OCI-LY1 (cell line): ENCODE data around the gene SLC39A11.

Source experiments
- H2AFZ ChIP-seq: fragments of 200-600 bp; sonication (generic), shearing (Covaris generic); 2 replicates; pipeline ENCODE4 v1.6.0; 2014; ENCODE audit warnings: antibody characterized with exemption, mild to moderate bottlenecking, low read length
- H3F3A ChIP-seq: fragments of 200-600 bp; sonication (generic), shearing (Covaris generic); 2 replicates; pipeline ENCODE4 v1.6.0; 2014; ENCODE audit warnings: mild to moderate bottlenecking, antibody characterized with exemption, low read length, moderate library complexity; ENCODE audit not compliant: insufficient read depth
- H3K27ac ChIP-seq: fragments of 200-600 bp; sonication (generic); 2 replicates; pipeline ENCODE4 v1.5.1; 2014; ENCODE audit warnings: low read length, mixed run types, mild to moderate bottlenecking, low read depth; ENCODE audit not compliant: poor library complexity, severe bottlenecking
- H3K27me3 ChIP-seq: fragments of 200-600 bp; sonication (generic); 2 replicates; pipeline ENCODE4 v1.6.0; 2014; ENCODE audit warnings: antibody characterized with exemption, mild to moderate bottlenecking, low read length, moderate library complexity; ENCODE audit not compliant: insufficient read depth
- H3K36me3 ChIP-seq: fragments of 200-600 bp; sonication (generic); 2 replicates; pipeline ENCODE4 v1.6.1; 2014; ENCODE audit warnings: mild to moderate bottlenecking, antibody characterized with exemption, low read length, moderate library complexity, mixed read lengths; ENCODE audit not compliant: insufficient read depth
- H3K4me1 ChIP-seq: fragments of 200-600 bp; sonication (generic); 2 replicates; pipeline ENCODE4 v1.5.1; 2014; ENCODE audit warnings: mild to moderate bottlenecking, low read length, moderate library complexity; ENCODE audit not compliant: insufficient read depth, severe bottlenecking
- H3K4me2 ChIP-seq: fragments of 200-600 bp; sonication (generic), shearing (Covaris generic); 2 replicates; pipeline ENCODE4 v1.6.1; 2014; ENCODE audit warnings: low read length
- H3K4me3 ChIP-seq: fragments of 200-600 bp; sonication (generic); 2 replicates; pipeline ENCODE4 v1.5.1; 2014; ENCODE audit warnings: low read length, low read depth, mild to moderate bottlenecking, mixed read lengths; ENCODE audit not compliant: poor library complexity, severe bottlenecking
- H3K79me2 ChIP-seq: fragments of 200-600 bp; shearing (Covaris generic); 2 replicates; pipeline ENCODE4 v1.6.1; 2016; ENCODE audit warnings: mixed run types, low read length, mixed read lengths; ENCODE audit not compliant: insufficient read depth
- H3K9ac ChIP-seq: fragments of 200-600 bp; sonication (generic), shearing (Covaris generic); 2 replicates; pipeline ENCODE4 v1.6.1; 2014; ENCODE audit warnings: mild to moderate bottlenecking, low read length, mixed read lengths
- H3K9me2 ChIP-seq: fragments of 200-600 bp; sonication (generic), shearing (Covaris generic); 2 replicates; pipeline ENCODE4 v1.6.1; 2014; ENCODE audit warnings: low read depth, mild to moderate bottlenecking, low read length, mixed read lengths
- H3K9me3 ChIP-seq: fragments of 200-600 bp; shearing (Covaris generic); 2 replicates; pipeline ENCODE4 v1.6.1; 2014; ENCODE audit warnings: low read length, mixed read lengths
- H4K20me1 ChIP-seq: fragments of 200-600 bp; sonication (generic), shearing (Covaris generic); 2 replicates; pipeline ENCODE4 v1.6.0; 2016; ENCODE audit warnings: mild to moderate bottlenecking, low read length; ENCODE audit not compliant: insufficient read depth
- EZH2 ChIP-seq: fragments of 200-600 bp; sonication (generic), shearing (Covaris generic); IDR thresholded peaks from 2 replicates; pipeline ENCODE4 v1.8.0; 2017; ENCODE audit warnings: borderline replicate concordance, mixed run types, mild to moderate bottlenecking, antibody characterized with exemption, low read length, moderate library complexity, mixed read lengths
- TF ChIP-seq, protein P1 (sequence below): fragments of 200-600 bp; sonication (generic), shearing (Covaris generic); IDR thresholded peaks from 2 replicates; pipeline ENCODE4 v1.5.1; 2017; ENCODE audit warnings: mild to moderate bottlenecking, antibody characterized with exemption, low read length, moderate library complexity, mixed read lengths

The SLC39A11 gene

DNA sequence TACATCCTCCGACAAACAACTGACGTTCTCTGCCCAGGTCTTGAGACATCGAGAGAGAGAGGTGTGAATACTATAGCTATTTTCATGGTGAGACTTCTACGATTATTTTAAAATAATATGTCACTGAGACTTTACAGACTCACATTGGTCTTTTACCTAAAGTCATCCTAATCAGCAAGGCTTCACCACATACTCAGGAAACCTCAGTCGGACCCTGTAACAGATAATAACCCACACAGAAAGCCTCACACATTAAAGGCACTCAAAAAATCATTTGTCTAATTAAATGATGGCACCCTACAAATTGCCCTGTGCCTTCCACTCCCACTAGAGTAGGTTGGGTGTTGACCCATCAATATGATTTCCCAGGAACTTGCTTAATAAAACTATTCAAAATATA is 19.8 kb upstream of the SLC39A11 start:
- H3F3A ChIP-seq: no peaks in the 10 kb centered on the region
- H3K27me3 ChIP-seq: peaks cover 7% of the 10 kb centered on the region; the same call in 1 of the 2 replicates
- H3K4me3 ChIP-seq: no peak overlapping the region
- H3K9ac ChIP-seq: no peak overlapping the region
- no peaks in the 10 kb centered on the region for H4K20me1 ChIP-seq
- H3K36me3 ChIP-seq: no peaks in the 10 kb centered on the region; the same call in 1 of the 2 replicates
- no peak overlapping the region for H3K4me2 ChIP-seq
- TF ChIP-seq, protein P1, sequence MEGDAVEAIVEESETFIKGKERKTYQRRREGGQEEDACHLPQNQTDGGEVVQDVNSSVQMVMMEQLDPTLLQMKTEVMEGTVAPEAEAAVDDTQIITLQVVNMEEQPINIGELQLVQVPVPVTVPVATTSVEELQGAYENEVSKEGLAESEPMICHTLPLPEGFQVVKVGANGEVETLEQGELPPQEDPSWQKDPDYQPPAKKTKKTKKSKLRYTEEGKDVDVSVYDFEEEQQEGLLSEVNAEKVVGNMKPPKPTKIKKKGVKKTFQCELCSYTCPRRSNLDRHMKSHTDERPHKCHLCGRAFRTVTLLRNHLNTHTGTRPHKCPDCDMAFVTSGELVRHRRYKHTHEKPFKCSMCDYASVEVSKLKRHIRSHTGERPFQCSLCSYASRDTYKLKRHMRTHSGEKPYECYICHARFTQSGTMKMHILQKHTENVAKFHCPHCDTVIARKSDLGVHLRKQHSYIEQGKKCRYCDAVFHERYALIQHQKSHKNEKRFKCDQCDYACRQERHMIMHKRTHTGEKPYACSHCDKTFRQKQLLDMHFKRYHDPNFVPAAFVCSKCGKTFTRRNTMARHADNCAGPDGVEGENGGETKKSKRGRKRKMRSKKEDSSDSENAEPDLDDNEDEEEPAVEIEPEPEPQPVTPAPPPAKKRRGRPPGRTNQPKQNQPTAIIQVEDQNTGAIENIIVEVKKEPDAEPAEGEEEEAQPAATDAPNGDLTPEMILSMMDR: no peak
- no peak for TF ChIP-seq EZH2
- H2AFZ ChIP-seq: no peak overlapping the region
- H3K79me2 ChIP-seq: no peaks in the 10 kb centered on the region
- H3K4me1 ChIP-seq: no peaks in the 10 kb centered on the region
- no peaks in the 10 kb centered on the region for H3K9me2 ChIP-seq
- no peaks in the 10 kb centered on the region for H3K9me3 ChIP-seq
- H3K27ac ChIP-seq: no peak overlapping the region

DNA sequence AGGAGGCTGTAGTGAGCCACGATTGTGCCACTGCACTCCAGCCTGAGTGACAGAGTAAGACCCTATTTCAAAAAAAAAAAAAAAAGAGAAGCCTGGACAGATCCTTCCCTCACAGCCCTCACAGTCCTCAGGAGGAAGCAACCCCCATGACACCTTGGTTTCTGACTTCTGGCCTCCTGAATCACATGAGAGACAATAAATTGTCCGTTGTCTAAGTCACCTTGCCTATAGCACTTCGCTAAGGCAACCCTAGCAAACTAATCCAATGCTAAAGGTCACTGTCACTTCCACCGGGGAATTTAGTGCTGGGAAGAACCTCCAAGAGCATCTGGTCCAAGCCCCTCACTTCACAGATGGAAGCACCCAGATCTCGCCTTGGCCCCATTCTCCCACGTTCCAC is 18.9 kb upstream of the SLC39A11 start:
- H3K4me2 ChIP-seq: no peak overlapping the region
- no peaks in the 10 kb centered on the region for H3F3A ChIP-seq
- H3K79me2 ChIP-seq: no peaks in the 10 kb centered on the region
- no peak overlapping the region for H2AFZ ChIP-seq
- H3K27ac ChIP-seq: no peak overlapping the region
- no peaks in the 10 kb centered on the region; the same call in 1 of the 2 replicates for H3K36me3 ChIP-seq
- no peaks in the 10 kb centered on the region for H3K4me1 ChIP-seq
- H3K9me3 ChIP-seq: no peaks in the 10 kb centered on the region
- peaks cover 4% of the 10 kb centered on the region; the same call in 1 of the 2 replicates for H3K27me3 ChIP-seq
- no peak overlapping the region for H3K9ac ChIP-seq
- H4K20me1 ChIP-seq: no peaks in the 10 kb centered on the region
- no peaks in the 10 kb centered on the region for H3K9me2 ChIP-seq
- no peak for TF ChIP-seq EZH2
- TF ChIP-seq, protein P1: no peak
- no peak overlapping the region for H3K4me3 ChIP-seq

DNA sequence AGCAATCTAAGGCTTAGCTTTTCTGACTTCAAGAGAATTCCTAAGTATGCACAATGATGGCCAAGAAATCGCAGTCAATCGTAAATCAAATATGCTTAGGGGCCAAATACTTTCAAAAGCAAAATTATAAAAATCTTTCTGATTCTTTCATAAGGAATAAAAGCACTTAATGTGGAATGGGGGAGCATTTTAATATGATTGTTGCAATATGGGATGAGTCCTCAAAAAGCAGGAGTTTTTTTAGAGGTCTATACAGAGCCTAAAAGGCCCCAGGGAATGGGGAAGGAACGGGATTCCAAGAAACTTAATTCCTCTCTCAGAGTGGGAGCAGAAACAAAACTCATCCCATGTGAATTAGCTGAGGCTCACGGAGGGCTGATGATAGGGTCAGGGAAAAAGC is 14.7 kb upstream of the SLC39A11 start:
- H4K20me1 ChIP-seq: no peaks in the 10 kb centered on the region
- H2AFZ ChIP-seq: no peak overlapping the region
- no peak overlapping the region for H3K9ac ChIP-seq
- H3K9me3 ChIP-seq: no peaks in the 10 kb centered on the region
- no peak for TF ChIP-seq EZH2
- TF ChIP-seq, protein P1: no peak
- H3K4me1 ChIP-seq: no peaks in the 10 kb centered on the region
- no peaks in the 10 kb centered on the region for H3K79me2 ChIP-seq
- H3K36me3 ChIP-seq: no peaks in the 10 kb centered on the region
- 0 out of 2 replicates have a peak, but pooled peaks cover 6% of the 10 kb centered on the region for H3K27me3 ChIP-seq
- H3K9me2 ChIP-seq: no peaks in the 10 kb centered on the region
- no peak overlapping the region for H3K4me2 ChIP-seq
- H3K4me3 ChIP-seq: no peak overlapping the region
- H3K27ac ChIP-seq: no peak overlapping the region
- no peaks in the 10 kb centered on the region for H3F3A ChIP-seq
